AG04450 (cell line): ENCODE measurements around the gene CGB8. TPM values are rescaled to one million over a fixed set of nuclear protein-coding genes. Genes with fewer than 3 reads are reported as not detected.

Source experiments
- CTCF ChIA-PET: fragments of 300-600, 350-600 bp; formaldehyde crosslinking; extraction: SDS; loops from one replicate; lab custom pipeline; 2022; ENCODE audit warnings: antibody characterized with exemption, inconsistent platforms; lab: Charles Lee
- POLR2A ChIA-PET: fragments of 350-600 bp; formaldehyde crosslinking; extraction: SDS; loops from one replicate; lab custom pipeline; 2021; ENCODE audit warnings: antibody characterized with exemption, inconsistent platforms; lab: Yijun Ruan, JAX
- DNase-seq: peaks from one replicate; pipeline ENCODE4 v3.0.0-alpha.2; 2011; ENCODE audit warnings: low read depth, low spot score
- H3K27ac ChIP-seq: one replicate; pipeline ENCODE4 v1.5.1; 2012; ENCODE audit warnings: low read depth, low read length, control low read depth
- H3K27me3 ChIP-seq: one replicate; pipeline ENCODE4 v1.6.0; 2012; ENCODE audit warnings: low read length; ENCODE audit not compliant: control insufficient read depth, insufficient read depth
- H3K4me3 ChIP-seq: 2 replicates; pipeline ENCODE4 v1.5.1; 2011; ENCODE audit warnings: mild to moderate bottlenecking, low read depth, low read length, control low read depth
- H3K9me3 ChIP-seq: 2 replicates; pipeline ENCODE4 v1.5.1; 2012; ENCODE audit warnings: low read length; ENCODE audit not compliant: control insufficient read depth, insufficient read depth
- polyA plus RNA-seq: library from polyadenylated mRNA; depleted of rRNA; stranded (reverse); fragments of >200 nt; gene quantifications from 2 replicates; pipeline ENCODE4 v1.2.3, GENCODE V29; 2011
- TF ChIP-seq, protein P1 (sequence below): IDR thresholded peaks from 2 replicates; pipeline ENCODE4 v1.5.1; 2011; ENCODE audit warnings: low read depth, low read length, control low read depth, inconsistent platforms

Gene CGB8
- polyA plus RNA-seq, 1 experiment = not detected

- no peak overlapping the region for H3K27ac ChIP-seq
- ChIA-PET POLR2A (no interaction called here), CTCF (interaction anchor here (0.6 kb wide), 1 partner anchor 209 kb away, joined by 4 read pairs; no protein-coding TSS in a partner anchor)
- no peaks in the 10 kb centered on the region for H3K27me3 ChIP-seq
- DNase-seq = no peak
- TF ChIP-seq, protein P1, sequence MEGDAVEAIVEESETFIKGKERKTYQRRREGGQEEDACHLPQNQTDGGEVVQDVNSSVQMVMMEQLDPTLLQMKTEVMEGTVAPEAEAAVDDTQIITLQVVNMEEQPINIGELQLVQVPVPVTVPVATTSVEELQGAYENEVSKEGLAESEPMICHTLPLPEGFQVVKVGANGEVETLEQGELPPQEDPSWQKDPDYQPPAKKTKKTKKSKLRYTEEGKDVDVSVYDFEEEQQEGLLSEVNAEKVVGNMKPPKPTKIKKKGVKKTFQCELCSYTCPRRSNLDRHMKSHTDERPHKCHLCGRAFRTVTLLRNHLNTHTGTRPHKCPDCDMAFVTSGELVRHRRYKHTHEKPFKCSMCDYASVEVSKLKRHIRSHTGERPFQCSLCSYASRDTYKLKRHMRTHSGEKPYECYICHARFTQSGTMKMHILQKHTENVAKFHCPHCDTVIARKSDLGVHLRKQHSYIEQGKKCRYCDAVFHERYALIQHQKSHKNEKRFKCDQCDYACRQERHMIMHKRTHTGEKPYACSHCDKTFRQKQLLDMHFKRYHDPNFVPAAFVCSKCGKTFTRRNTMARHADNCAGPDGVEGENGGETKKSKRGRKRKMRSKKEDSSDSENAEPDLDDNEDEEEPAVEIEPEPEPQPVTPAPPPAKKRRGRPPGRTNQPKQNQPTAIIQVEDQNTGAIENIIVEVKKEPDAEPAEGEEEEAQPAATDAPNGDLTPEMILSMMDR = no peak
- no peaks in the 10 kb centered on the region for H3K9me3 ChIP-seq
- H3K4me3 ChIP-seq = no peak overlapping the region
These were observed 42.6 kb upstream of the CGB8 start for GRCh38 chr19:49091391-49092038.

- TF ChIP-seq, protein P1 = no peak
- POLR2A ChIA-PET = interaction anchor here (0.6 to 1.0 kb wide), 3 partner anchors 12 to 1819 kb away, joined by 3 to 6 read pairs (median 4); no protein-coding TSS in a partner anchor
These were observed 37.4 kb upstream of the CGB8 start for GRCh38 chr19:49086296-49086695.

DNA sequence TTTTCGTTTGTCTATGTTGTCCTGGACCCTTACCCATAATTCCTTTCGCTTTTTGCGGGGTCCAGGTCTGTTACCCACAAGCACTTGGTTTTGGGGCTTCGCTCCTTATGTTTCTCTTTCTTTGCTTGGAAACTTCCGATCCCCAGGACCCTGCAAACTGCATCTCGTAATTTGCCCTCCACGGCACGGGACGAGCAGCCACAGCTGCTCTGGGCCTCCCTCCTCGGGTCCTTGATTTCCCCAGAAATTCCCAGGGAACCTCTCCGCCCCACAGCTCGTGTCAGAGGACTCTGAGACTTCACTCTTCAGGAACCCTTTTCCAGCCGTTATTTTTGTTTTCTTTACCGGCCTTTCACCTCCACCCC is 36.9 kb upstream of the CGB8 start:
- Histone ChIP-seq H3K9me3 (peaks cover 3% of the 10 kb centered on the region; the same call in 1 of the 2 replicates), H3K27me3 (no peaks in the 10 kb centered on the region), H3K27ac (peak overlapping the region; percentile 88), H3K4me3 (peak overlapping the region; percentile 96)
- no peak for DNase-seq
- TF ChIP-seq, protein P1 = no peak
- ChIA-PET CTCF (interaction anchor here (1.2 to 2.4 kb wide), 2 partner anchors 12 to 60 kb away, joined by 3 to 21 read pairs; no protein-coding TSS in a partner anchor), POLR2A (interaction anchor here (1.0 kb wide), 1 partner anchor 12 kb away, joined by 3 read pairs; no protein-coding TSS in a partner anchor)

More at GRCh38 chr19:49086296-49086695, 37.4 kb upstream of the CGB8 start:
- Histone ChIP-seq H3K27me3 (no peaks in the 10 kb centered on the region), H3K27ac (no peak overlapping the region), H3K4me3 (peak overlapping the region; percentile 96), H3K9me3 (peaks cover 3% of the 10 kb centered on the region; the same call in 1 of the 2 replicates)
- CTCF ChIA-PET = interaction anchor here (0.6 to 2.4 kb wide), 3 partner anchors 12 to 60 kb away, joined by 3 to 21 read pairs (median 6); no protein-coding TSS in a partner anchor
- no peak for DNase-seq

- peak; percentile 99 for DNase-seq
- ChIA-PET POLR2A (interaction anchor here (1.0 kb wide), 1 partner anchor 13 kb away, joined by 3 read pairs; no protein-coding TSS in a partner anchor), CTCF (interaction anchor here (1.2 to 2.4 kb wide), 2 partner anchors 13 to 61 kb away, joined by 3 to 21 read pairs; no protein-coding TSS in a partner anchor)
These were observed 36.3 kb upstream of the CGB8 start, which contains the start of gene SNRNP70 for GRCh38 chr19:49085020-49085867. Gene SNRNP70, plus strand, starts transcription at chr19:49085451. Its CDS starts 964 bp downstream, at chr19:49086415.

More at GRCh38 chr19:49085020-49085867, 36.3 kb upstream of the CGB8 start, which contains the start of gene SNRNP70:
- TF ChIP-seq, protein P1 = no peak
- peak within 1 kb of the TSS; percentile 96 for H3K4me3 ChIP-seq
- H3K9me3 ChIP-seq = peaks cover 3% of the 10 kb centered on the region; the same call in 1 of the 2 replicates
- H3K27ac ChIP-seq = peak within 1 kb of the TSS; percentile 88
- H3K27me3 ChIP-seq = no peaks in the 10 kb centered on the region
